GM21737 (cell line): Measurements from ENCODE around the gene PPIE.

Experiments used
- ATAC-seq: cut with Tn5 transposase; IDR thresholded peaks from one replicate; pipeline ENCODE4 v1.9.1; 2021; ENCODE audit warnings: mild to moderate bottlenecking, moderate library complexity; ENCODE audit not compliant: unreplicated experiment

Gene PPIE

GRCh38 chr1:39720094-39720999, 18.3 kb upstream of the PPIE start:
- no peak for ATAC-seq

DNA sequence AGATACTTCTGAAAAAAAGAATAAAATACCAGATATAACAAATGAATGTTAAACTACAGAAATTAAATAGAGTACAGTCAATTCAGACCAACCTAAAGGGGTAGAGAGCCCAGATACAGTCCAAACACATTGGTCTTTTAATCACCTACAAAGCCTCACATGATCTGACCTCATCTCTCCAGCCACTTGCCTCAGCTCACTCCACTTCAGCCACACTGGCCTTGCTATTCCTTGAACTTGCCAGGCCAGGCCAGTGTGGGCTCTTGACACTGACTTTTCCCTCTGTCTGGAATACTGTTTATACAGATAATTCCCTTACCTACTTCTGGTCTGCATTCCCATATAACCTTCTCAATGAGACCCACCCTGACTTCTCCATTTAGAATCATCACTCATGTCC, 17.0 kb upstream of the PPIE start:
- ATAC-seq: no peak

DNA sequence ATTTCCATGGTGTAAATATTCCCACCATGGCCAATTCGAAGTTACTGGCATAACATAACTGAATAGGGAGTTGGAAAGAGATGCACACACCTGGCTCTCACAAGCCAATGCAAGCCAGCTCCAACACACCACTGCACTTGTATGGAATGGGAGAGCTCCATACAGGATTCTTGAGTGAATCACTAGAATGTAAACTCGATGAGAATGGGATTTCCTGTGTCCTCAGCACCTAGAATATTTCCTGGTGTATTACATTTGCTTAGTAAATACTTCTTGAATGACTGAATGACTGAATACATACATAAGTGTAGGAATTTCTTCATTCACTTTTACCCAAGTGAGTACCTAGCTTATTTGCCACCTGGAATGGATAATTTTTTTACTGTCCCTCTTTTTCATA, 16.2 kb upstream of the PPIE start:
- no peak for ATAC-seq

- ATAC-seq: no peak
Observed at GRCh38 chr1:39726600-39726999, 12.1 kb upstream of the PPIE start.

- no peak for ATAC-seq
Observed at GRCh38 chr1:39727221-39727931, 11.3 kb upstream of the PPIE start.

DNA sequence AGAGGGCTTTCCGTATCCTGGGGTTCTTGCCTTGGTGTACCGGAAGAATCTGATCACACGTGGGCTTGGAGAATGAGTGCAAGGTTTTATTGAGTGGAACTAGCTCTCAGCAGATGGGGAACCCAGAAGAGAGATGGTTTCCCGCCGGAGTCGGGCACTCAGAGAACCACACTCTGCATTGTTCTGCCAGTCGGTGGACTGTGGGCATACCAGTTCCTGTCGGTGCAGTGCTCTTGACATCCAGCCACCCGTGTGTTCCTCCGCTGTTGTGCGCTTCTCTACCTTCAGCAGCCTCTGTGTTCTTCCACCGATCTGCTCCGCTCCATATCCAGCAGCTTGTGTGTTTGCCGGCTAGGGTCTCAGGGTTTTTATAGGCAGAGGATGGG, 10.8 kb upstream of the PPIE start:
- no peak for ATAC-seq

DNA sequence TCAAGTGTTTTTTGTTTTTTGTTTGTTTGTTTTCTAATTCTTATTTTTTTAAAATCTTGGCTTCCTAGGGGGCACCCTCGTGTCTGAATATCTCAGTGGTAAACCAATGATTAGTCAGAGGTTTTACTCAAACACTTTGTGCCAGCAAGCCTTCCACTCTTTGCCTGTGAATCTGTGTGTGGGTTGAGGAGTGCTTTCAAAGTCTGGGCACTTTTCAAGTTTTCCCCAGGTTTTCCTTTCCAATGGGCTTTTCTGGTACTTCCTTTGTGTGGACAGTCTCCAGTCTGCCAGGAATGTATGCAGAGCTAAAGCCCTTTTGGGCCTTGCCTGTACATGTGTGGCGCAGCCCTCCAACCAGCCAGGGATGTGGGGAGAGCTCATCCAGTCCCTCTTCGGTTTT, 9.7 kb upstream of the PPIE start:
- ATAC-seq: no peak

GRCh38 chr1:39729842-39730241, 8.8 kb upstream of the PPIE start:
- ATAC-seq: no peak

GRCh38 chr1:39732730-39733129, 6.0 kb upstream of the PPIE start:
- no peak for ATAC-seq

- ATAC-seq: no peak
Observed at GRCh38 chr1:39733161-39733560, 5.5 kb upstream of the PPIE start.

GRCh38 chr1:39735731-39736130, 3.0 kb upstream of the PPIE start:
- ATAC-seq: no peak

GRCh38 chr1:39737546-39738169, 1.0 kb upstream of the PPIE start:
- ATAC-seq: no peak

DNA sequence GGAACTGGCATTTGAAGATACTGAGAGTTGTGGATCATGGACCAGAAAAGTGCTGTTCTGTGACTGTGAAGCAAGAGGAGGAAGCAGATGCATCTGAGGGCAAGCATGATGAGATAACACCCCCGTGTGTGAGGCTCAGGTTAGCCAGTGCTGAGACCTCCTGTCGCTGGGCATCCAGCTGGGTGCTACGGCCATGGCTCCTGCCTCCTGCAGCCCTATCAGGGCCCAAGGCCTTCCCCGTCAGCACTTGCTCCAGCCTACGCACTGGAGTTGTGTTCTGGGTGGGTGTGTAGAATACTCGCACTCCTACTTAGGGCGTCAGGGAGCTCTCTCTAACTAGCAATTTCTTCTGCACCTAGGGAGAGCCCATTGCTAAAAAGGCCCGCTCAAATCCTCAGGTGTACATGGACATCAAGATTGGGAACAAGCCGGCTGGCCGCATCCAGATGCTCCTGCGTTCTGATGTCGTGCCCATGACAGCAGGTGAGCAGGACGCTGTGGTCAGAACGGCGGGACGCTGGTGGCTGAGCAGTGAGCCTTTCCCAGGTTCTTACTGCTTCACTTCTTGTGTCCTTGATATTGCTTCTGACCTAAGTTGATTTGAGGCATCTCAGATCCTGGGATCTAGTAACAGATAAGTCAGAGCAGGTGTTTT, 6.5 kb downstream of the PPIE start:
- no peak for ATAC-seq

GRCh38 chr1:39751595-39751994, 12.9 kb downstream of the PPIE start:
- ATAC-seq: no peak

DNA sequence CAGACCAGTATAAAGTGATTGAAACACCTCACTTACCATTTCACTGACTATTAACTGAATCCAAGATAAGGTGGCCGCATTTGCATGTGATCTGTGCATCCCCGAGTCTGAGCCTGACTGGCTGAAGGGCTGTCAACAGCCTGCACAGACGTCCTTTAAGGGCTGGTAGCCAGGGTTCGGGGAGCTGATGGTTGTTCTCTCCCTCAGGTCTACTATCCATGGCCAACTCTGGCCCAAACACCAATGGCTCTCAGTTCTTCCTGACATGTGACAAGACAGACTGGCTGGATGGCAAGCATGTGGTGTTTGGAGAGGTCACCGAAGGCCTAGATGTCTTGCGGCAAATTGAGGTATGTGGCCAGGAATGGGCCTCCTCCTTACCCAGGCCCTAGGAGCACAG, 14.0 kb downstream of the PPIE start:
- ATAC-seq: no peak

GRCh38 chr1:39753132-39754025, 14.7 kb downstream of the PPIE start:
- ATAC-seq: no peak

GRCh38 chr1:39754026-39754570, 15.4 kb downstream of the PPIE start:
- no peak for ATAC-seq

DNA sequence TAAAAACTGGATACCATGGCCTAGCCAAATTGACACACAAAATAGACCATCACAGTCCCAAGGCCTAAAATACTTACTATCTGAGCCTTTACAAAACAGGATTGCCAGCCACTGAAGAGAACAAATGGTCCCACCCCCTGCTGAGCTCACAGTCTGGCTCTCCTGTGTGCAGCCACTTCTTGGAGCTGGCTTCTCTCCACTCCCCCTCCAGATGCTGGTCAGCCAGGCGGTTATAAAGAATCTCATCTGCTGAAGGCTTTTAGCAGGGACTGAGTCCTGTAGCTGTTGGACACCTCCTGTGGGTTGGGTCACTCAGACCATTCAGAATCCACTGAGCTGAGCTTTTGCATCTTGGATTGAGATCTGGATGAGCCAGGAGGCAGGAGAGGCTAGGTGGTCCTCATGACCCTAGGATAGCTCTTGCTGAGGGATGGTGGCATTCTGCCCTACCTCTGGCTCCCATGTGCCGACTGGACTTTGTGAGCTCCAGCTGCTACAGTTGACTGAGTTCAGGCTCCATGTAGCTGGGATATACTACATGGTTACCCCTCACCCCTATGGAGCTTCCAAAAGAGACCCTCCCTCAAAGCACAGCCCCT, 16.3 kb downstream of the PPIE start:
- ATAC-seq: no peak

DNA sequence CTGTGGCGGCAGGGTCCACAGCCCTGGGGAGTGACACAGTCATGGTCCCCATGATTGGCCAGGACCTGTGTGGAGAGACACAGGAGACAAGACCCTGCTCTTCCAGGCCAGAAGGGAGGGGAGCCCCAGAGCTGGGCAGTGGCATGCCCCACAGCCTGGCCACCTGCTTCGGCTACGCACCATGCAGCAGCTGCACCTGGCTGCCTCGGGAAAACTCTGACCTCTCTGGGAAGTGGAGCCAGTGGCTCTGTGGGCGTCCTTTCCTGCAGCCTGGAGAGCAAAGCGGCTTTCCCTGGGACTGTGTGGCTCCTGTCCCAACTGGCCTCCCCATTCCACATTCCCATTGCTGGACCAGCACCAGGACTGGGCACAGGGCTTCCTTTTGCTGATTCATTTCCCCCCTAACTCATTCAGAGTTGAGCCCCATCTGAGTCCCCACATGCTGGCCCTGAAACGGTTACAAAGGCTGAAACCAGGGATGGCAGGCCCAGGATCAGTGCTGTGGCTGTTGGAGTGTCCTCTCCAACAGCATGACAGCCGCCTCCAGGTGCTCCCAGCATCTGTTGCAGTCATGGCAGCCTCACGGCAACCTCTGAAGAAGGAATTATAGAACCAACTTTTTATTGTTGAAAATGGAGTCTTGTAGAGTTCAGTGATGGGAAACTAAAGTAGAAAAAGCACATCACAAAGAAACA, 17.4 kb downstream of the PPIE start:
- ATAC-seq: no peak
